Vagina (tissue), 2 donors: Measurements from ENCODE around the gene OR11L1.

Experiments
- CTCF ChIP-seq, 3 experiments: fragments of 450-650 bp in 2 of 3; fragments of 200-600 bp in 1 of 3; sonication (generic) in 1 of 3; IDR thresholded peaks; one replicate each; pipeline ENCODE4 v1.5.1; 2017 to 2019; ENCODE audit warnings: antibody characterized with exemption in 3 of 3, mild to moderate bottlenecking in 2 of 3, moderate library complexity in 2 of 3
- POLR2A ChIP-seq, 2 donors: fragments of 450-650 bp; IDR thresholded peaks; one replicate each; pipeline ENCODE4 v1.6.1; 2017; ENCODE audit warnings: antibody characterized with exemption in 2 of 2, mild to moderate bottlenecking in 2 of 2, moderate library complexity in 2 of 2
- POLR2AphosphoS5 ChIP-seq, 2 donors: sonication (generic); formaldehyde crosslinking; IDR thresholded peaks; one replicate each; pipeline ENCODE4 v1.9.0; 2017; ENCODE audit warnings: antibody characterized with exemption in 2 of 2, mild to moderate bottlenecking in 2 of 2, low read depth in 1 of 2; ENCODE audit not compliant: insufficient read depth in 1 of 2

- TF ChIP-seq CTCF (IDR thresholded peaks at IDR 0.05), result no peak
- TF ChIP-seq POLR2AphosphoS5 (IDR thresholded peaks at IDR 0.05; ENCODE audit: insufficient read depth in 1 of 2, low read depth in 1 of 2), result no peak
- no peak for TF ChIP-seq POLR2A (IDR thresholded peaks at IDR 0.05)
Measured at GRCh38 chr1:247829656-247830055, 12.0 kb downstream of the OR11L1 start.
